ENCODE measurements around the gene PARP8. TPM values are rescaled to one million over a fixed set of nuclear protein-coding genes. Genes with fewer than 3 reads are reported as not detected.

The PARP8 gene
- total and polyA plus RNA-seq, 9 of the 15 experiments (the other 6 are each of a cell fraction or from before 2014, with no cell fraction given): 0.03 to 0.31 TPM; not detected in 7

GRCh38 chr5:50854082-50854481 lies 187.6 kb downstream of the PARP8 start (continued):
- TF ChIP-seq NONO (IDR thresholded peaks at IDR 0.05; ENCODE audit: low read depth in 2 of 2, low read length in 1 of 2): no peak

DNA sequence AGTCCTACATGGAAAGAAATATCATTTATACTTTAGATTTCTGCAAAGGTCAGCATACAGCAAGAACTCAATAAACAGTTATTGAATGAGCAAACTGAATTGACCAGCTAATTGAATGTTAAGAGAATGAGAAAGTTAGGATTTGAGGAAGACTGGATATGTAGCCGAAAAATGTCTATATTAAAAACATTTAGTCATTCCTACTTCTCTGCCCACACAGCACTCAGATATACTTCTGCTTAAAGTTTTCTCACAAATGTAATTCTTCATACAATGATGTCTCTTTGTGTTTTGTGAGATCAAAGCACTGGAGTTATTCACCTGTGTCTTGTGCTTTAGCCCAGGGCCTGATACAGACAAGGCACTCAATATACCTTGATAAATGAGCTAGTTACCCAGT lies 188.6 kb downstream of the PARP8 start:
- Histone ChIP-seq H3K4me1 (replicated peaks in 1 of 2; ENCODE audit: control insufficient read depth in 2 of 2, insufficient read depth in 2 of 2, low read length in 2 of 2) (no peaks in the 10 kb centered on the region), H4K20me1 (replicated peaks; ENCODE audit: control insufficient read depth, insufficient read depth, low read length) (no peaks in the 10 kb centered on the region), H3K79me2 (ENCODE audit: control insufficient read depth, insufficient read depth, low read length) (no peaks in the 10 kb centered on the region), H3K36me3 (ENCODE audit: control insufficient read depth, insufficient read depth, low read length) (no peaks in the 10 kb centered on the region), H2AFZ (ENCODE audit: low read depth, low read length) (no peak overlapping the region), H3K9ac (ENCODE audit: insufficient read depth in 1 of 2, low read depth in 2 of 2, low read length in 2 of 2) (no peak overlapping the region), H3K4me3 (no peak overlapping the region), H3K27ac (ENCODE audit: extremely low read depth, low read depth, low read length) (no peak overlapping the region), H3K9me1 (ENCODE audit: control insufficient read depth, insufficient read depth, low read length) (no peaks in the 10 kb centered on the region), H3K9me3 (replicated peaks; ENCODE audit: control insufficient read depth, insufficient read depth, low read depth, low read length) (no peaks in the 10 kb centered on the region; the same call in 1 of the 2 replicates), H3K4me2 (ENCODE audit: insufficient read depth, low read length) (no peak overlapping the region), H3K27me3 (ENCODE audit: control insufficient read depth in 2 of 2, insufficient read depth in 2 of 2, low read length in 2 of 2) (no peaks in the 10 kb centered on the region)
- intact Hi-C loops (cut with micrococcal nuclease) (no loop called here), in situ Hi-C loops (cut with MboI) (no loop called here)
- ChIA-PET POLR2A (no interaction called here), CTCF (ENCODE audit: low intra/inter-chr PET ratio) (no interaction called here)
- DNase-seq (ENCODE audit: extremely low read depth in 1 of 4, low spot score in 3 of 4) (no peak), ATAC-seq (no peak), FAIRE-seq (no peak)
- BruUV-seq (replicated peaks): no TSS peak
- WGBS (ENCODE audit: insufficient coverage, low coverage, missing lambda C conversion rate): 0% methylated on average over 1 of the region's 1 CpG
- TF ChIP-seq ZNF609 (CRISPR knock-in tag; IDR thresholded peaks at IDR 0.05; ENCODE audit: borderline replicate concordance) (no peak), ZEB2 (IDR thresholded peaks at IDR 0.05) (no peak), MAFF (IDR thresholded peaks at IDR 0.05; ENCODE audit: low read length) (no peak), ZBTB2 (IDR thresholded peaks at IDR 0.05) (no peak), FOXP4 (CRISPR knock-in tag; IDR thresholded peaks at IDR 0.05; ENCODE audit: borderline replicate concordance) (no peak)
